DMS53 treated with DMSO at 0.1 percent for 48 hours (cell line): ENCODE measurements around the gene PAPSS1.

Experiments
- DNase-seq: peaks from one replicate; lab custom pipeline; 2025; ENCODE audit not compliant: unreplicated experiment; lab: John Stamatoyannopoulos, UW

PAPSS1 gene

DNA sequence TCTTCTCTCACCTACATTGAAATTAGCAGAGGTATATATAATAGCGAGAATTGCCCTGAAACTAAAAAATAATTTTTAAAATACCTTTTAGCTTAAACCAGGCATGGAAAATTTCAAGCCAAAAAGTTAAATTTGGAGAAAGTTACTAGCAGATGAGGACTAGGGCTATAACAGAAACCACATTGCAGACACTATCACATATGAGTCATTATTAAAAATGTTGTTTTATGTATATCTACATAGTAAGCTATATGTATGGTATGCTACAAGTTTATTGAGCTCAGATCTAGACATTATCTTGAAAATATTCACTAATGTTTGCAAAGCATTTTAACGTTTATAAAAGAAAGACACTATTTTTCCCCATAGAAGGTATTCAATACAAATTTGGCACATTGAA is 147.8 kb downstream of the PAPSS1 start:
- no peak for DNase-seq

GRCh38 chr4:107570952-107571351 is 149.1 kb downstream of the PAPSS1 start:
- DNase-seq = no peak

DNA sequence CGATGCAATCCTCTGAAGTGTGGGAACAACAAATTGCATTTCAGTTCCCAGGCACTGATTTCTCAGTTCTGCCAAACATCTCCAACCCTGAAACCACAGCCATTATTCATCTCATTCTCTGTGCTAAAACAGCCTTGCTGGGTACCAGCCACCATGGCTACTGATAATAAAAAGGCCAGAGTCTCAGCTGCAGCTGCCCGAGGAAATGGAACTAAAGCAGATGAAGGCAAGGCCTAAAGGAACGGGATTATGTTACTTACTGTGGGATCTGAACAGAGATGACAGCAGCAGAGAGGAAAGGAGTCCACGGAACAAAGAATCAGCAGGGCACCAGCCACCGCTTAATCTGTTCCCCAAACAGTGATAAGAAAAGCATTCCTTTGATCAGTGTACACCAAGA is 155.7 kb downstream of the PAPSS1 start:
- no peak for DNase-seq
